Activated T-cell treated with anti-CD3 and anti-CD28 coated beads, Interleukin-2, amount 50 U/mL, for 24 hours (primary cell): ENCODE results near the gene C11orf98.
"Not testable (repeated sequence)": the region's sequence is repeated elsewhere in the genome, so short reads cannot be mapped to it uniquely, and the experiment has no call there.

Experiments used
- DNase-seq: peaks from one replicate; pipeline ENCODE4 v3.0.0-alpha.2; 2020
- H3K27ac Mint-ChIP-seq: 2 replicates; pipeline ENCODE4 v1.8.0; 2020; ENCODE audit warnings: mild to moderate bottlenecking, mixed read lengths
- H3K27me3 Mint-ChIP-seq: 2 replicates; pipeline ENCODE4 v1.8.0; 2020; ENCODE audit warnings: mixed read lengths
- H3K36me3 Mint-ChIP-seq: 2 replicates; pipeline ENCODE4 v1.8.0; 2020; ENCODE audit warnings: low read depth, mixed read lengths
- H3K4me1 Mint-ChIP-seq: 2 replicates; pipeline ENCODE4 v1.8.0; 2020; ENCODE audit warnings: low read depth, mixed read lengths
- H3K4me3 Mint-ChIP-seq: 2 replicates; pipeline ENCODE4 v1.8.0; 2020; ENCODE audit warnings: mild to moderate bottlenecking, moderate library complexity, mixed read lengths
- H3K9me3 Mint-ChIP-seq: 2 replicates; pipeline ENCODE4 v1.8.0; 2020; ENCODE audit warnings: mixed read lengths

C11orf98 gene

DNA sequence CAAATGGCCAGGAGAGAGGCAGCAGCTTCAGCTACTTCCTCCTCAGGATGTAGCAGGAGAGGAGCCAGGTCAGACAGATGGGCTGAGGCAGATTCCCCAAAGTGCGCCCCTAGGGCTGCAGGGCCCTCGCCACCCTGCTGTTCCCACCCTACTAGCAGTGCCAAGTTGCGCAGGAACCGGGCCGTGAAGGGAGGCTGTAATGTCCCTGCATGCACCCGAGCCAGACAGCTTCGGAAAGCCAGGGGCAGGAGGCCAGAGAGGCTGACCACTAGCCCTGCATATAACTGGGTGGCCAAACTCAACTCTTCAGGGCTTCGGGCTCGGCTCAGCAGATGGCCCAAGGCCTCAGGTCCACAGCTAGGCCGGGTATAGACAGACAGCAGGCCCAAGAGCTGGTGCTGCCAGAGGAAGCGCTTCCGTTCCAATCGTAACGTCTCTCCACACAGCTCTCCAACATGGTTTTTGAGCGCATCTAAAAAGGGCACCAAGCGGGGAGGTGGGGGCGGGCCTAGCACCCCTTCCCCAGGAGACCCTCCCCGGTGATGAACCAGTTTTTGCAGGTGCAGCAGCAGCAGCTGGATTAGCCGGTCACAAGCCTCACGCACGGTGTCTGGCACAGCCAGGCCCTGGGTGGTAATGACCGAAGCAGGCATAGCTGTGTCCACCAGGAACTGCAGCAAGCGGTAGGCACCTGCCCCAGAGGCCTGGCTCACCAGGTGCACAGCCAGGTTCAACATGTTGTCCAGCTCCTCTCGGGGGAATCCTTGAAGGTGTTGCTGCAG lies 16.6 kb downstream of the C11orf98 start:
- H3K4me1 Mint-ChIP-seq, result peaks cover 40% of the 10 kb centered on the region
- peaks cover 75% of the 10 kb centered on the region for H3K36me3 Mint-ChIP-seq
- DNase-seq, result no peak
- H3K4me3 Mint-ChIP-seq, result no peak overlapping the region
- H3K27ac Mint-ChIP-seq, result peak overlapping the region; percentile 98
- no peaks in the 10 kb centered on the region for H3K9me3 Mint-ChIP-seq
- H3K27me3 Mint-ChIP-seq, result no peaks in the 10 kb centered on the region

- peak overlapping the region; percentile 98 for H3K27ac Mint-ChIP-seq
- H3K4me1 Mint-ChIP-seq, result peaks cover 41% of the 10 kb centered on the region
- DNase-seq, result no peak
- H3K4me3 Mint-ChIP-seq, result no peak overlapping the region
- peaks cover 79% of the 10 kb centered on the region for H3K36me3 Mint-ChIP-seq
- H3K27me3 Mint-ChIP-seq, result no peaks in the 10 kb centered on the region
- no peaks in the 10 kb centered on the region for H3K9me3 Mint-ChIP-seq
These were observed 17.4 kb downstream of the C11orf98 start for GRCh38 chr11:62647609-62648005.

- Mint-ChIP-seq H3K27me3 (no peaks in the 10 kb centered on the region), H3K9me3 (no peaks in the 10 kb centered on the region), H3K36me3 (peaks cover 78% of the 10 kb centered on the region), H3K4me1 (peaks cover 40% of the 10 kb centered on the region), H3K27ac (peak overlapping the region; percentile 98), H3K4me3 (peak overlapping the region; percentile 98)
- no peak for DNase-seq
These were observed 18.0 kb downstream of the C11orf98 start for GRCh38 chr11:62646825-62647608.

- peaks cover 81% of the 10 kb centered on the region for H3K36me3 Mint-ChIP-seq
- peak within 1 kb of the TSS; percentile 98 for H3K4me3 Mint-ChIP-seq
- H3K9me3 Mint-ChIP-seq, result no peaks in the 10 kb centered on the region
- H3K4me1 Mint-ChIP-seq, result peaks cover 39% of the 10 kb centered on the region
- H3K27me3 Mint-ChIP-seq, result no peaks in the 10 kb centered on the region
- H3K27ac Mint-ChIP-seq, result peak within 1 kb of the TSS; percentile 98
- DNase-seq, result peak; percentile 99
These were observed 18.8 kb downstream of the C11orf98 start, which contains the start of gene GANAB for GRCh38 chr11:62645946-62646824. TSS of gene GANAB (minus strand) at chr11:62646613. CDS start at chr11:62646599, 14 bp downstream.

GRCh38 chr11:62645671-62645945 lies 19.4 kb downstream of the C11orf98 start:
- H3K4me3 Mint-ChIP-seq, result peak overlapping the region; percentile 98
- H3K27ac Mint-ChIP-seq, result peak overlapping the region; percentile 98
- no peaks in the 10 kb centered on the region for H3K27me3 Mint-ChIP-seq
- peak; percentile 43 for DNase-seq
- peaks cover 40% of the 10 kb centered on the region for H3K4me1 Mint-ChIP-seq
- H3K9me3 Mint-ChIP-seq, result no peaks in the 10 kb centered on the region
- peaks cover 81% of the 10 kb centered on the region for H3K36me3 Mint-ChIP-seq

GRCh38 chr11:62644220-62644619 lies 20.8 kb downstream of the C11orf98 start:
- Mint-ChIP-seq H3K4me3 (peak overlapping the region; percentile 98), H3K4me1 (peaks cover 48% of the 10 kb centered on the region), H3K27ac (peak overlapping the region; percentile 76), H3K27me3 (no peaks in the 10 kb centered on the region), H3K9me3 (no peaks in the 10 kb centered on the region), H3K36me3 (peaks cover 78% of the 10 kb centered on the region)
- DNase-seq, result no peak

- Mint-ChIP-seq H3K27me3 (no peaks in the 10 kb centered on the region), H3K9me3 (no peaks in the 10 kb centered on the region), H3K36me3 (peaks cover 96% of the 10 kb centered on the region), H3K27ac (peak overlapping the region; percentile 82), H3K4me1 (peaks cover 14% of the 10 kb centered on the region), H3K4me3 (no peak overlapping the region)
- no peak for DNase-seq
These were observed 32.5 kb downstream of the C11orf98 start for GRCh38 chr11:62632492-62632891.

- Mint-ChIP-seq H3K9me3 (no peaks in the 10 kb centered on the region), H3K4me1 (no peaks in the 10 kb centered on the region), H3K4me3 (no peak overlapping the region), H3K27ac (no peak overlapping the region), H3K36me3 (peaks cover 92% of the 10 kb centered on the region), H3K27me3 (no peaks in the 10 kb centered on the region)
- no peak for DNase-seq
These were observed 37.3 kb downstream of the C11orf98 start for GRCh38 chr11:62627713-62628112.

- DNase-seq, result no peak
- peaks cover 84% of the 10 kb centered on the region for H3K36me3 Mint-ChIP-seq
- H3K4me3 Mint-ChIP-seq, result peak overlapping the region; percentile 91
- no peaks in the 10 kb centered on the region for H3K9me3 Mint-ChIP-seq
- H3K27me3 Mint-ChIP-seq, result no peaks in the 10 kb centered on the region
- peaks cover 26% of the 10 kb centered on the region for H3K4me1 Mint-ChIP-seq
- H3K27ac Mint-ChIP-seq, result peak overlapping the region; percentile 93
These were observed 42.4 kb downstream of the C11orf98 start for GRCh38 chr11:62622476-62623089.

DNA sequence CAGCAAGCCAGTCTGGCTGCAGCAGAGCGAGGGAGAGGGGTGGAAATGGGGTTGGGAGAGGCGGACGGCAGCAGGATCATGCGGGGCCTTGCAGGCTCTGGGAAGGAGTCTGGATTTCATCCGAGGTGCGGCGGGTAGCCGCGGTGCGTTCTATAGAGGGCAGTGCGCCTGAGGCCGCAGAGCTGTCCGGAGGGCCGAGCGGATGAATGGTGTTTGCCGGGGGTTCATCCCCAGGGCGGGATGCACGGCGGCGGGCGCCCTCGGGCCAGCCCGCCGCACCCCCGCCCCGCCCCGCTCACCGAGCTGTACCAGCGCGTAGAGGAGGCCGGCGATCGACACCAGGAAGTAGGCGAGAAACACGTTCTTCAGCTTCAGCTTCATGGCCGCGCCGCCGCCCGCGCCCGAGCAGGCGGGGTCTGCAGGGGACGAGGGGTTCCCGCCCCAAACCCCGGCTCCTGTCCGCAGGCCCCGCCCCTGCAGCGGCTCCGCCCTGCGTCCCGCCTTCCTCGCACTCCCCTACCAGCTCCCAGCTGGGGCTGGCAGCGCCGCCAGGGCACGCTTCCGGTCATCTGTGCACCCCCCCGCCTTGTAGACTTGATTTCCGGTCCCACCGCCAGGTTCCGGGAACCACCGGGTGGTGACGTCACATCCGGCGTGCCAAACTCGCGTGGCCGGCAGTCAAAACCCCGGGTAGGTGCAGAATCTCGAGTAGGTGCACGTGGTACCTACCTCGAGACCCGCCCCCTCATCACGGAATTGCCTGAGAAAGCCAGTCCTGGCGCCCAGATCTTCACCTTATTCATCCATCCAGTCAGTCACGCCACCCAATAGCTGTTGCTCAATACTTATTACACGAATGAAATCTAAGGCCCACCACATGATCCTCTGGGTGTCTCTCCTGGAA lies 43.2 kb downstream of the C11orf98 start, which contains the start of gene B3GAT3:
Gene B3GAT3, minus strand, starts transcription at position 420 of the 904 bp plus-strand sequence. Its CDS starts 39 bp downstream, at position 381.
- H3K9me3 Mint-ChIP-seq, result no peaks in the 10 kb centered on the region
- peaks cover 26% of the 10 kb centered on the region for H3K4me1 Mint-ChIP-seq
- H3K27ac Mint-ChIP-seq, result peak within 1 kb of the TSS; percentile 95
- H3K27me3 Mint-ChIP-seq, result no peaks in the 10 kb centered on the region
- DNase-seq, result peak; percentile 96
- peaks cover 83% of the 10 kb centered on the region for H3K36me3 Mint-ChIP-seq
- peak within 1 kb of the TSS; percentile 91 for H3K4me3 Mint-ChIP-seq

- no peaks in the 10 kb centered on the region for H3K27me3 Mint-ChIP-seq
- DNase-seq, result no peak
- H3K4me3 Mint-ChIP-seq, result peak overlapping the region; percentile 91
- H3K4me1 Mint-ChIP-seq, result peaks cover 31% of the 10 kb centered on the region
- peaks cover 83% of the 10 kb centered on the region for H3K36me3 Mint-ChIP-seq
- peak overlapping the region; percentile 95 for H3K27ac Mint-ChIP-seq
- H3K9me3 Mint-ChIP-seq, result no peaks in the 10 kb centered on the region
These were observed 43.9 kb downstream of the C11orf98 start for GRCh38 chr11:62621027-62621566.

- Mint-ChIP-seq H3K27ac (peak overlapping the region; percentile 76), H3K36me3 (peaks cover 69% of the 10 kb centered on the region), H3K4me1 (peaks cover 48% of the 10 kb centered on the region)
- H3K9me3 Mint-ChIP-seq, H3K4me3 Mint-ChIP-seq, DNase-seq, H3K27me3 Mint-ChIP-seq: not testable (repeated sequence)
These were observed 48.1 kb downstream of the C11orf98 start for GRCh38 chr11:62616957-62617356.

DNA sequence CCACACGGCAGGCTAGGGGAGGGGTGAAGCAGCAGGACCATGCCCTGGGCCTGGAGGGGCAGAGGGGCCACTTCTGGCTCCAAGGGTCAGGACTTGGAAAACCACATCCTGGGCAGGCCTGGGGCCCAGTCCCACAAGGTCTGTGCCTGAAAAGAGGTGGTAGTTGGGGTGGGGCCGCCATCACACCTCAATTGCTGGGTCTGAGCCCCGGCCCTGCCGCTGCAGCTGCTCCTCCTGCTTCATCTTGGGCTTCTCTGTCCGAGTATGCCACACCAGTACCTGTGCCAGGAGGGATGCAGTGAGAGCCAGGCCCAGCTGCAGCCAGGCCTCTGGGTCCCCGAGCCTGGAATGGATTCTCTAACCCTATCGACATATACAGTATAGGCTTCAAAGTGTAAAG lies 49.5 kb downstream of the C11orf98 start:
- H3K4me3 Mint-ChIP-seq, result no peak overlapping the region
- H3K36me3 Mint-ChIP-seq, result peaks cover 72% of the 10 kb centered on the region
- no peak for DNase-seq
- H3K27me3 Mint-ChIP-seq, result no peaks in the 10 kb centered on the region
- H3K9me3 Mint-ChIP-seq, result no peaks in the 10 kb centered on the region
- peaks cover 52% of the 10 kb centered on the region for H3K4me1 Mint-ChIP-seq
- peak overlapping the region; percentile 91 for H3K27ac Mint-ChIP-seq
